K562 (cell line): ENCODE data around the gene HSD17B12. TPM values are rescaled to one million over a fixed set of nuclear protein-coding genes. Genes with fewer than 3 reads are reported as not detected.

Experiments used
- BCOR ChIP-seq: fragments of 450-650 bp; IDR thresholded peaks from 2 replicates; pipeline ENCODE4 v1.6.1; 2016
- CSDE1 ChIP-seq, 2 experiments: fragments of 450-650 bp; IDR thresholded peaks; 2 replicates each; pipeline ENCODE4 v1.6.1; 2016; ENCODE audit warnings: mild to moderate bottlenecking in 1 of 2
- GATA2 ChIP-seq: sonication (generic); formaldehyde crosslinking; IDR thresholded peaks from 2 replicates; pipeline ENCODE4 v1.4.0; 2020; ENCODE audit warnings: mild to moderate bottlenecking, missing genetic modification reagents
- HNRNPL ChIP-seq: fragments of 200-400 bp; formaldehyde crosslinking; IDR thresholded peaks from 2 replicates; pipeline ENCODE4 v1.6.1; 2017; ENCODE audit warnings: low read depth, mild to moderate bottlenecking, low read length
- KLF10 ChIP-seq: fragments of 250-450 bp; sonication (Bioruptor Pico); IDR thresholded peaks from 2 replicates; pipeline ENCODE4 v1.6.1; 2021; ENCODE audit warnings: matching md5 sums
- NFIC ChIP-seq: fragments of 450-650 bp; IDR thresholded peaks from 2 replicates; pipeline ENCODE4 v1.6.1; 2017; ENCODE audit warnings: mild to moderate bottlenecking, inconsistent platforms
- RFX1 ChIP-seq: fragments of 450-650 bp; IDR thresholded peaks from 2 replicates; pipeline ENCODE4 v1.6.1; 2016; ENCODE audit warnings: mild to moderate bottlenecking, moderate library complexity
- TEAD4 ChIP-seq, 2 experiments: sonication (generic) in 1 of 2; formaldehyde crosslinking in 1 of 2; IDR thresholded peaks; 2 replicates each; pipeline versions ENCODE4 v1.6.1 to v1.8.0; 2012 to 2022; ENCODE audit warnings: borderline replicate concordance in 1 of 2, inconsistent platforms in 1 of 2, low read length in 1 of 2, mild to moderate bottlenecking in 1 of 2, missing genetic modification reagents in 1 of 2
- ZNF197 ChIP-seq: fragments of 200-800 bp; sonication (Bioruptor generic); IDR thresholded peaks from 2 replicates; pipeline ENCODE4 v1.6.1; 2016; ENCODE audit warnings: low read depth, missing genetic modification characterization, missing compliant biosample characterization
- ZNF347 ChIP-seq: fragments of 450-650 bp; formaldehyde crosslinking; IDR thresholded peaks from 2 replicates; pipeline ENCODE4 v1.4.0; 2020; ENCODE audit warnings: low read depth, mild to moderate bottlenecking, moderate library complexity
- polyA plus RNA-seq, 8 experiments: library from polyadenylated mRNA; depleted of rRNA in 4 of 8; stranded (reverse) in 5 of 8; unstranded in 3 of 8; fragments of >200 nt; fragmentation: Nextera tagmentation in 2 of 8; fragmentation: Illumina TruSeq in 1 of 8; extraction: Ambion mirVana in 2 of 8; extraction: Trizol in 1 of 8; gene quantifications; 2 replicates each; pipeline versions ENCODE4 v1.2.1 to v1.2.3, GENCODE V29; 2011 to 2014; ENCODE audit warnings: inconsistent platforms in 1 of 8, missing spikeins in 1 of 8
- total RNA-seq, 7 experiments: library from RNA; depleted of rRNA in 6 of 7; stranded (reverse); fragments of >200 nt in 6 of 7; fragmentation: Illumina TruSeq in 2 of 7; extraction: Trizol in 2 of 7; gene quantifications; 2 replicates each; pipeline versions ENCODE4 v1.2.1 to v1.2.3, GENCODE V29; 2011 to 2021; ENCODE audit warnings: low replicate concordance in 1 of 7
- TF ChIP-seq, protein P1 (sequence below), 2 experiments: fragments of 450-650 bp in 1 of 2; sonication (generic) in 1 of 2; formaldehyde crosslinking in 1 of 2; IDR thresholded peaks; 2 replicates each; pipeline versions ENCODE4 v1.7.1 to v1.9.0; 2016 to 2022; ENCODE audit warnings: inconsistent platforms in 1 of 2, mild to moderate bottlenecking in 1 of 2, missing genetic modification reagents in 1 of 2
- TF ChIP-seq, protein P2 (sequence below): fragments of 250-450 bp; sonication (Bioruptor Pico); IDR thresholded peaks from 2 replicates; pipeline ENCODE4 v1.4.0; 2020
- TF ChIP-seq, protein P3 (sequence below): fragments of 450-650 bp; formaldehyde crosslinking; IDR thresholded peaks from 2 replicates; pipeline ENCODE4 v1.4.0; 2022; ENCODE audit warnings: missing genetic modification characterization

The HSD17B12 gene
- total and polyA plus RNA-seq, 9 of the 15 experiments (the other 6 are each of a cell fraction or from before 2014, with no cell fraction given) = 9.1 to 34.5 (median 23.3) TPM

DNA sequence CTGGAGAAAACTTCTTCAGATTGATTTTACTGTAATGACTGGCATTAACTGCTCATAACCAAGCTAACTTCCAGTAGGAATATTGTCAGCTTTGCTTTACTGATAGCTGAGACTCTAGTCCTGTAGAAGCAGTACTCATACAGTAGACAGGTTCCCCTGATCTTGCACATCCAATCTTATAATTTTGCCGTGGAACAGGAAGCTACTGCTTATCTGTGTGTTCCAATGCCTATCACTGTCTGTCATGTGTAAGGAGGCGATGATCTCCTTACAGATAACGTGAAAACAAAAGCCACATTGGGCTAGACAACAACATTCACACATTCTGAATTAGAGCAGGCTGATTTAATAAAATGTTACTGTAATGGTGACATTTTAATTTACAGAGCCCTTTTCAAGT, 13.2 kb downstream of the HSD17B12 start (continued):
- TF ChIP-seq, protein P1, sequence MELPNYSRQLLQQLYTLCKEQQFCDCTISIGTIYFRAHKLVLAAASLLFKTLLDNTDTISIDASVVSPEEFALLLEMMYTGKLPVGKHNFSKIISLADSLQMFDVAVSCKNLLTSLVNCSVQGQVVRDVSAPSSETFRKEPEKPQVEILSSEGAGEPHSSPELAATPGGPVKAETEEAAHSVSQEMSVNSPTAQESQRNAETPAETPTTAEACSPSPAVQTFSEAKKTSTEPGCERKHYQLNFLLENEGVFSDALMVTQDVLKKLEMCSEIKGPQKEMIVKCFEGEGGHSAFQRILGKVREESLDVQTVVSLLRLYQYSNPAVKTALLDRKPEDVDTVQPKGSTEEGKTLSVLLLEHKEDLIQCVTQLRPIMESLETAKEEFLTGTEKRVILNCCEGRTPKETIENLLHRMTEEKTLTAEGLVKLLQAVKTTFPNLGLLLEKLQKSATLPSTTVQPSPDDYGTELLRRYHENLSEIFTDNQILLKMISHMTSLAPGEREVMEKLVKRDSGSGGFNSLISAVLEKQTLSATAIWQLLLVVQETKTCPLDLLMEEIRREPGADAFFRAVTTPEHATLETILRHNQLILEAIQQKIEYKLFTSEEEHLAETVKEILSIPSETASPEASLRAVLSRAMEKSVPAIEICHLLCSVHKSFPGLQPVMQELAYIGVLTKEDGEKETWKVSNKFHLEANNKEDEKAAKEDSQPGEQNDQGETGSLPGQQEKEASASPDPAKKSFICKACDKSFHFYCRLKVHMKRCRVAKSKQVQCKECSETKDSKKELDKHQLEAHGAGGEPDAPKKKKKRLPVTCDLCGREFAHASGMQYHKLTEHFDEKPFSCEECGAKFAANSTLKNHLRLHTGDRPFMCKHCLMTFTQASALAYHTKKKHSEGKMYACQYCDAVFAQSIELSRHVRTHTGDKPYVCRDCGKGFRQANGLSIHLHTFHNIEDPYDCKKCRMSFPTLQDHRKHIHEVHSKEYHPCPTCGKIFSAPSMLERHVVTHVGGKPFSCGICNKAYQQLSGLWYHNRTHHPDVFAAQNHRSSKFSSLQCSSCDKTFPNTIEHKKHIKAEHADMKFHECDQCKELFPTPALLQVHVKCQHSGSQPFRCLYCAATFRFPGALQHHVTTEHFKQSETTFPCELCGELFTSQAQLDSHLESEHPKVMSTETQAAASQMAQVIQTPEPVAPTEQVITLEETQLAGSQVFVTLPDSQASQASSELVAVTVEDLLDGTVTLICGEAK (IDR thresholded peaks at IDR 0.05) = no peak
- TF ChIP-seq, protein P1 (CRISPR knock-in tag; IDR thresholded peaks at IDR 0.05) = no peak
- TF ChIP-seq, protein P2, sequence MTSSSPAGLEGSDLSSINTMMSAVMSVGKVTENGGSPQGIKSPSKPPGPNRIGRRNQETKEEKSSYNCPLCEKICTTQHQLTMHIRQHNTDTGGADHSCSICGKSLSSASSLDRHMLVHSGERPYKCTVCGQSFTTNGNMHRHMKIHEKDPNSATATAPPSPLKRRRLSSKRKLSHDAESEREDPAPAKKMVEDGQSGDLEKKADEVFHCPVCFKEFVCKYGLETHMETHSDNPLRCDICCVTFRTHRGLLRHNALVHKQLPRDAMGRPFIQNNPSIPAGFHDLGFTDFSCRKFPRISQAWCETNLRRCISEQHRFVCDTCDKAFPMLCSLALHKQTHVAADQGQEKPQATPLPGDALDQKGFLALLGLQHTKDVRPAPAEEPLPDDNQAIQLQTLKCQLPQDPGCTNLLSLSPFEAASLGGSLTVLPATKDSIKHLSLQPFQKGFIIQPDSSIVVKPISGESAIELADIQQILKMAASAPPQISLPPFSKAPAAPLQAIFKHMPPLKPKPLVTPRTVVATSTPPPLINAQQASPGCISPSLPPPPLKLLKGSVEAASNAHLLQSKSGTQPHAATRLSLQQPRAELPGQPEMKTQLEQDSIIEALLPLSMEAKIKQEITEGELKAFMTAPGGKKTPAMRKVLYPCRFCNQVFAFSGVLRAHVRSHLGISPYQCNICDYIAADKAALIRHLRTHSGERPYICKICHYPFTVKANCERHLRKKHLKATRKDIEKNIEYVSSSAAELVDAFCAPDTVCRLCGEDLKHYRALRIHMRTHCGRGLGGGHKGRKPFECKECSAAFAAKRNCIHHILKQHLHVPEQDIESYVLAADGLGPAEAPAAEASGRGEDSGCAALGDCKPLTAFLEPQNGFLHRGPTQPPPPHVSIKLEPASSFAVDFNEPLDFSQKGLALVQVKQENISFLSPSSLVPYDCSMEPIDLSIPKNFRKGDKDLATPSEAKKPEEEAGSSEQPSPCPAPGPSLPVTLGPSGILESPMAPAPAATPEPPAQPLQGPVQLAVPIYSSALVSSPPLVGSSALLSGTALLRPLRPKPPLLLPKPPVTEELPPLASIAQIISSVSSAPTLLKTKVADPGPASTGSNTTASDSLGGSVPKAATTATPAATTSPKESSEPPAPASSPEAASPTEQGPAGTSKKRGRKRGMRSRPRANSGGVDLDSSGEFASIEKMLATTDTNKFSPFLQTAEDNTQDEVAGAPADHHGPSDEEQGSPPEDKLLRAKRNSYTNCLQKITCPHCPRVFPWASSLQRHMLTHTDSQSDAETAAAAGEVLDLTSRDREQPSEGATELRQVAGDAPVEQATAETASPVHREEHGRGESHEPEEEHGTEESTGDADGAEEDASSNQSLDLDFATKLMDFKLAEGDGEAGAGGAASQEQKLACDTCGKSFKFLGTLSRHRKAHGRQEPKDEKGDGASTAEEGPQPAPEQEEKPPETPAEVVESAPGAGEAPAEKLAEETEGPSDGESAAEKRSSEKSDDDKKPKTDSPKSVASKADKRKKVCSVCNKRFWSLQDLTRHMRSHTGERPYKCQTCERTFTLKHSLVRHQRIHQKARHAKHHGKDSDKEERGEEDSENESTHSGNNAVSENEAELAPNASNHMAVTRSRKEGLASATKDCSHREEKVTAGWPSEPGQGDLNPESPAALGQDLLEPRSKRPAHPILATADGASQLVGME (CRISPR knock-in tag) = no peak
- TF ChIP-seq ZNF197 (CRISPR knock-in tag) (peak; percentile 61; the same call in 1 of the 2 replicates), HNRNPL (no peak), TEAD4 (IDR thresholded peaks at IDR 0.05; ENCODE audit: low read length) (peak; percentile 94), TEAD4 (CRISPR knock-in tag; IDR thresholded peaks at IDR 0.05; ENCODE audit: borderline replicate concordance) (no peak), BCOR (no peak), RFX1 (no peak), NFIC (peak; percentile 58), ZNF347 (CRISPR knock-in tag) (no peak), GATA2 (CRISPR knock-in tag) (peak; percentile 55), KLF10 (no peak), CSDE1 (IDR thresholded peaks at IDR 0.05) (no peak)
- TF ChIP-seq, protein P3, sequence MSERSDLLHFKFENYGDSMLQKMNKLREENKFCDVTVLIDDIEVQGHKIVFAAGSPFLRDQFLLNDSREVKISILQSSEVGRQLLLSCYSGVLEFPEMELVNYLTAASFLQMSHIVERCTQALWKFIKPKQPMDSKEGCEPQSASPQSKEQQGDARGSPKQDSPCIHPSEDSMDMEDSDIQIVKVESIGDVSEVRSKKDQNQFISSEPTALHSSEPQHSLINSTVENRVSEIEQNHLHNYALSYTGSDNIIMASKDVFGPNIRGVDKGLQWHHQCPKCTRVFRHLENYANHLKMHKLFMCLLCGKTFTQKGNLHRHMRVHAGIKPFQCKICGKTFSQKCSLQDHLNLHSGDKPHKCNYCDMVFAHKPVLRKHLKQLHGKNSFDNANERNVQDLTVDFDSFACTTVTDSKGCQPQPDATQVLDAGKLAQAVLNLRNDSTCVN (CRISPR knock-in tag) = no peak
